HL-60 (cell line): ENCODE results near the gene TPPP2.

Experiments used
- CTCF ChIP-seq: IDR thresholded peaks from one replicate; pipeline ENCODE4 v1.5.1; 2011; ENCODE audit warnings: low read length, control low read depth, inconsistent platforms; ENCODE audit not compliant: insufficient read depth
- POLR2AphosphoS5 ChIP-seq: IDR thresholded peaks from 2 replicates; pipeline ENCODE4 v1.6.1; 2012; ENCODE audit warnings: low read depth
- REST ChIP-seq: IDR thresholded peaks from 2 replicates; pipeline ENCODE4 v1.6.1; 2012; ENCODE audit warnings: low read depth; ENCODE audit not compliant: insufficient replicate concordance

- TF ChIP-seq CTCF, result no peak
- no peak for TF ChIP-seq POLR2AphosphoS5
- no peak for TF ChIP-seq REST
Measured at GRCh38 chr14:21054123-21054767, 24.2 kb downstream of the TPPP2 start.
